OCI-LY3 (cell line): ENCODE data around the gene GOLGA5.

Experiments used
- CTCF ChIP-seq: fragments of 200-600, 300-600 bp; sonication (generic); IDR thresholded peaks from 2 replicates; pipeline ENCODE4 v1.5.1; 2014; ENCODE audit warnings: antibody characterized with exemption, low read length, low read depth
- EZH2phosphoT487 ChIP-seq: fragments of 200-600 bp; shearing (Covaris generic); IDR thresholded peaks from 2 replicates; pipeline ENCODE4 v1.6.1; 2018; ENCODE audit warnings: antibody characterized with exemption, mixed run types, low read depth

- no peak for TF ChIP-seq CTCF
- TF ChIP-seq EZH2phosphoT487: no peak
Measured at GRCh38 chr14:92841930-92842329, 47.8 kb downstream of the GOLGA5 start.
